PC-3 (cell line): ENCODE results near the gene PDCD5. TPM values are rescaled to one million over a fixed set of nuclear protein-coding genes. Genes with fewer than 3 reads are reported as not detected.

ENCODE experiments used
- ATAC-seq: fragments of 200-7000 bp; cut with Tn5 transposase; 2 replicates; pipeline ENCODE4 v1.9.1; 2020; ENCODE audit warnings: mild to moderate bottlenecking, moderate library complexity
- BruUV-seq: library from RNA; stranded (reverse); fragments of 400-500 nt; replicated peaks from 2 replicates; lab custom pipeline; 2021; lab: Mats Ljungman, UMichigan
- CTCF ChIA-PET: fragments of 300-600 bp; sonication (Branson Sonifier 250); formaldehyde crosslinking; loops from one replicate; lab custom pipeline; 2022; ENCODE audit warnings: antibody characterized with exemption; lab: Charles Lee
- POLR2A ChIA-PET: fragments of 300-600 bp; sonication (Branson Sonifier 250); formaldehyde crosslinking; loops from one replicate; lab custom pipeline; 2022; ENCODE audit warnings: antibody characterized with exemption; ENCODE audit not compliant: unreplicated experiment; lab: Charles Lee
- DNase-seq: peaks from one replicate; pipeline ENCODE4 v3.0.0-alpha.2; 2015
- H2AFZ ChIP-seq: fragments of 300-600 bp; sonication (generic); 2 replicates; pipeline ENCODE4 v1.6.0; 2016; ENCODE audit warnings: antibody characterized with exemption, low read length
- H3F3A ChIP-seq: fragments of 300-600 bp; sonication (generic); one replicate; pipeline ENCODE4 v1.6.0; 2017; ENCODE audit warnings: antibody characterized with exemption, low read length, control low read depth, mild to moderate bottlenecking; ENCODE audit not compliant: unreplicated experiment
- H3K27ac ChIP-seq: fragments of 300-600 bp; sonication (generic); 2 replicates; pipeline ENCODE4 v1.5.1; 2016; ENCODE audit warnings: mild to moderate bottlenecking, low read length
- H3K27me3 ChIP-seq: fragments of 300-600 bp; sonication (generic); 2 replicates; pipeline ENCODE4 v1.6.1; 2016; ENCODE audit warnings: low read length, mixed read lengths
- H3K36me3 ChIP-seq: fragments of 300-600 bp; sonication (generic); 2 replicates; pipeline ENCODE4 v1.6.1; 2016; ENCODE audit warnings: low read depth, mixed run types, low read length, mixed read lengths
- H3K4me1 ChIP-seq: fragments of 300-600 bp; sonication (generic); 2 replicates; pipeline ENCODE4 v1.5.1; 2016; ENCODE audit warnings: low read length; ENCODE audit not compliant: insufficient read depth
- H3K4me2 ChIP-seq: fragments of 300-600 bp; sonication (generic); 2 replicates; pipeline ENCODE4 v1.6.0; 2016; ENCODE audit warnings: low read length
- H3K4me3 ChIP-seq: fragments of 300-600 bp; sonication (generic); 2 replicates; pipeline ENCODE4 v1.5.1; 2016; ENCODE audit warnings: mild to moderate bottlenecking, low read length, mixed read lengths
- H3K79me2 ChIP-seq: fragments of 300-600 bp; sonication (generic); 2 replicates; pipeline ENCODE4 v1.6.1; 2017; ENCODE audit warnings: low read length, mixed read lengths
- H3K9ac ChIP-seq: fragments of 300-600 bp; sonication (generic); 2 replicates; pipeline ENCODE4 v1.6.0; 2016; ENCODE audit warnings: mild to moderate bottlenecking, low read length
- H3K9me2 ChIP-seq: fragments of 300-600 bp; sonication (generic); replicated peaks from 2 replicates; pipeline ENCODE4 v1.6.1; 2016; ENCODE audit warnings: mixed run types, low read length, mixed read lengths
- H3K9me3 ChIP-seq: fragments of 300-600 bp; sonication (generic); 2 replicates; pipeline ENCODE4 v1.6.1; 2016; ENCODE audit warnings: low read length, mixed read lengths
- H4K20me1 ChIP-seq: fragments of 300-600 bp; sonication (generic); 2 replicates; pipeline ENCODE4 v1.6.1; 2016; ENCODE audit warnings: low read length, mixed read lengths
- EZH2 ChIP-seq: fragments of 300-600 bp; sonication (generic); IDR thresholded peaks from one replicate; pipeline ENCODE4 v1.6.1; 2017; ENCODE audit warnings: antibody characterized with exemption, mild to moderate bottlenecking, low read length; ENCODE audit not compliant: unreplicated experiment
- EZH2phosphoT487 ChIP-seq: fragments of 300-600 bp; sonication (generic); IDR thresholded peaks from 2 replicates; pipeline ENCODE4 v1.6.1; 2018; ENCODE audit warnings: mild to moderate bottlenecking, antibody characterized with exemption, low read length, borderline replicate concordance
- intact Hi-C: fragments of 100-400 bp; cut with micrococcal nuclease; formaldehyde crosslinking; loops from 2 replicates; pipeline ENCODE4 v1.9.0; 2023
- total RNA-seq: library from RNA; depleted of rRNA; stranded (reverse); fragments of >200 nt; gene quantifications from 2 replicates; pipeline ENCODE4 v1.2.3, GENCODE V29; 2014; rRNA removed
- TF ChIP-seq, protein P1 (sequence below): fragments of 300-600 bp; sonication (generic); conservative IDR thresholded peaks from 2 replicates; pipeline ENCODE4 v1.5.1; 2017; ENCODE audit warnings: antibody characterized with exemption, low read depth, mild to moderate bottlenecking, low read length

PDCD5 gene
- total RNA-seq, 1 experiment from 2014 or later = 203 TPM

DNA sequence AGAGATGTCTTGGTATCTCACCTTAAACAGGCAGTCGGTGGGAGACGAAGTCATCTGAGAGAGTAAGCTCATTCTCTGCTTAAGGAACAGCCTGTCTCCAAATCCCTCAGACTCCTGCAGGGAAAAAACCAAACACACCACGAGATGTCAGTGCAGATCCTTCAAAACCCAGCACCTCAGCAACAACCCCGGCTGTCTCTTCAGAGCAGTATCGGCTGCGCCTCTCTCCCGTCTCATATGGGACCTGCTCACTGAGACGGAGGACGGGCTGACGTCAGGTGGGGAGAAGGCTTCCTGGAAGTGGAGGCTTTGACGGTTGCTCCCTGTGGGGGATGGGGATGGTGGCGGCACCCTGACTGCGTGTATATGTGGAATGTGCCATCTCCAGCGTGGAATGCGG, 50.4 kb downstream of the PDCD5 start:
- ChIA-PET POLR2A (no interaction called here), CTCF (no interaction called here)
- H3K9ac ChIP-seq = no peak overlapping the region
- H2AFZ ChIP-seq = no peak overlapping the region
- ATAC-seq (no peak), DNase-seq (no peak)
- no peak overlapping the region for H3K4me2 ChIP-seq
- no peak overlapping the region for H3K4me3 ChIP-seq
- H3K9me2 ChIP-seq = no peaks in the 10 kb centered on the region
- no peaks in the 10 kb centered on the region for H3K36me3 ChIP-seq
- no peaks in the 10 kb centered on the region for H4K20me1 ChIP-seq
- no peak overlapping the region for H3K27ac ChIP-seq
- intact Hi-C loops = no loop called here
- no peaks in the 10 kb centered on the region for H3K4me1 ChIP-seq
- H3K9me3 ChIP-seq = no peaks in the 10 kb centered on the region
- TF ChIP-seq EZH2 (no peak), EZH2phosphoT487 (no peak)
- TF ChIP-seq, protein P1, sequence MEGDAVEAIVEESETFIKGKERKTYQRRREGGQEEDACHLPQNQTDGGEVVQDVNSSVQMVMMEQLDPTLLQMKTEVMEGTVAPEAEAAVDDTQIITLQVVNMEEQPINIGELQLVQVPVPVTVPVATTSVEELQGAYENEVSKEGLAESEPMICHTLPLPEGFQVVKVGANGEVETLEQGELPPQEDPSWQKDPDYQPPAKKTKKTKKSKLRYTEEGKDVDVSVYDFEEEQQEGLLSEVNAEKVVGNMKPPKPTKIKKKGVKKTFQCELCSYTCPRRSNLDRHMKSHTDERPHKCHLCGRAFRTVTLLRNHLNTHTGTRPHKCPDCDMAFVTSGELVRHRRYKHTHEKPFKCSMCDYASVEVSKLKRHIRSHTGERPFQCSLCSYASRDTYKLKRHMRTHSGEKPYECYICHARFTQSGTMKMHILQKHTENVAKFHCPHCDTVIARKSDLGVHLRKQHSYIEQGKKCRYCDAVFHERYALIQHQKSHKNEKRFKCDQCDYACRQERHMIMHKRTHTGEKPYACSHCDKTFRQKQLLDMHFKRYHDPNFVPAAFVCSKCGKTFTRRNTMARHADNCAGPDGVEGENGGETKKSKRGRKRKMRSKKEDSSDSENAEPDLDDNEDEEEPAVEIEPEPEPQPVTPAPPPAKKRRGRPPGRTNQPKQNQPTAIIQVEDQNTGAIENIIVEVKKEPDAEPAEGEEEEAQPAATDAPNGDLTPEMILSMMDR = no peak
- H3K27me3 ChIP-seq = no peaks in the 10 kb centered on the region
- no peaks in the 10 kb centered on the region for H3K79me2 ChIP-seq
- BruUV-seq = no TSS peak
- H3F3A ChIP-seq = no peaks in the 10 kb centered on the region

Other genes starting within 250 kb of the PDCD5 start
- 4.9 and 7.1 TPM in 2 replicates for gene ZNF507, start 235.6 kb upstream of the PDCD5 start, total RNA-seq
- gene DPY19L3, start 175.4 kb upstream of the PDCD5 start, total RNA-seq = 4.0 and 4.4 TPM in 2 replicates
- gene ANKRD27, start 94.0 kb downstream of the PDCD5 start, total RNA-seq = 14.3 and 17.0 TPM in 2 replicates
- 1.3 and 1.6 TPM in 2 replicates for gene RGS9BP, start 94.7 kb downstream of the PDCD5 start, total RNA-seq
- 13.3 TPM in 2 replicates for gene NUDT19, start 110.6 kb downstream of the PDCD5 start, total RNA-seq
- 0.23 TPM in 1 of 2 replicates, not detected in the other for gene TDRD12, start 138.6 kb downstream of the PDCD5 start, total RNA-seq